ENCODE measurements around the gene SLC7A9.
"Not testable (repeated sequence)": the region's sequence is repeated elsewhere in the genome, so short reads cannot be mapped to it uniquely, and the experiment has no call there.

DNA sequence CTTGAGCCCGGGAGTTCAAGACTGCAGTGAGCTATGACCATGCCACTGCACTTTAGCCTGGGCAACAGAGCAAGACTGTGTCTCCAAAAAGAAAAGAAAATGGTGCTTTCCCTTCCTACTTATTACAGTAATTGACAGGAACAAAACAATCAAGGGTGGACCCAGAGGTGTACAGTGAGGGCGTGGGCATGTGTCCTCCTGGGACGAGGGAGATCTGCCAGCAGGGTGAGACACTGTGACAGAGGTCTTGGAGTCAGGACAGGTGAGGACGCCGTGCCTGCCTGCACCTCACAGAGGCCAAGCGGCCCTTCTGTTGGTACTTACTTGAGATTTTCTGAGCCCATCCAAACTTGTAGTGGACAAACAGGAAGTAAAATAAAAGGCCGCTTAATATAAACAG is 36.7 kb downstream of the SLC7A9 start:
- TF ChIP-seq, protein P1, sequence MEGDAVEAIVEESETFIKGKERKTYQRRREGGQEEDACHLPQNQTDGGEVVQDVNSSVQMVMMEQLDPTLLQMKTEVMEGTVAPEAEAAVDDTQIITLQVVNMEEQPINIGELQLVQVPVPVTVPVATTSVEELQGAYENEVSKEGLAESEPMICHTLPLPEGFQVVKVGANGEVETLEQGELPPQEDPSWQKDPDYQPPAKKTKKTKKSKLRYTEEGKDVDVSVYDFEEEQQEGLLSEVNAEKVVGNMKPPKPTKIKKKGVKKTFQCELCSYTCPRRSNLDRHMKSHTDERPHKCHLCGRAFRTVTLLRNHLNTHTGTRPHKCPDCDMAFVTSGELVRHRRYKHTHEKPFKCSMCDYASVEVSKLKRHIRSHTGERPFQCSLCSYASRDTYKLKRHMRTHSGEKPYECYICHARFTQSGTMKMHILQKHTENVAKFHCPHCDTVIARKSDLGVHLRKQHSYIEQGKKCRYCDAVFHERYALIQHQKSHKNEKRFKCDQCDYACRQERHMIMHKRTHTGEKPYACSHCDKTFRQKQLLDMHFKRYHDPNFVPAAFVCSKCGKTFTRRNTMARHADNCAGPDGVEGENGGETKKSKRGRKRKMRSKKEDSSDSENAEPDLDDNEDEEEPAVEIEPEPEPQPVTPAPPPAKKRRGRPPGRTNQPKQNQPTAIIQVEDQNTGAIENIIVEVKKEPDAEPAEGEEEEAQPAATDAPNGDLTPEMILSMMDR (IDR thresholded peaks at IDR 0.05; ENCODE audit: low read length): not testable (repeated sequence)
- not testable (repeated sequence) for TF ChIP-seq EZH2 (IDR thresholded peaks at IDR 0.05; ENCODE audit: borderline replicate concordance, low read length)

Measured in OCI-LY1 (cell line).